ENCODE data around the gene LRIG3.

Gene LRIG3

DNA sequence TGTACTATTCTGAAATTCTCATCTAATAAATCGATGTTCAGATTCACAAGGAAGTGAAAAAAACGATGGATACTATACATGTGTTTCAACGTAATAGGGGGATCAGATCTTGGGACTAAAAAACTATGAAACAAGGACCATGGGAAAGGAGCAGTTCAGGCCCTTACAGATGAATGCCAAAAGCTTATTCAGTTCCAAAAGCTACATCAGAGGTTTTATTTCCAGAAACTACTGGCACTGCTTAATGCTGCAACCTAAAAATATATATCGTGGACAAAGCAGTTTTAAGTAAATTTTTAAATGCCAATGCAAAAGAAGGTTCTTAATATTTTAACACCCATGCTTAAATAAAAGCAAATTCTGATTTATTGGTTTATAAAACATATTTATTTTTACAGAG lies 38.5 kb downstream of the LRIG3 start:
- DNase-seq (ENCODE audit: low read depth): no peak
- no peak overlapping the region for H3K4me3 ChIP-seq (ENCODE audit: low read length)
- TF ChIP-seq CTCF (conservative IDR thresholded peaks at IDR 0.05; ENCODE audit: low read depth, low read length): no peak

DNA sequence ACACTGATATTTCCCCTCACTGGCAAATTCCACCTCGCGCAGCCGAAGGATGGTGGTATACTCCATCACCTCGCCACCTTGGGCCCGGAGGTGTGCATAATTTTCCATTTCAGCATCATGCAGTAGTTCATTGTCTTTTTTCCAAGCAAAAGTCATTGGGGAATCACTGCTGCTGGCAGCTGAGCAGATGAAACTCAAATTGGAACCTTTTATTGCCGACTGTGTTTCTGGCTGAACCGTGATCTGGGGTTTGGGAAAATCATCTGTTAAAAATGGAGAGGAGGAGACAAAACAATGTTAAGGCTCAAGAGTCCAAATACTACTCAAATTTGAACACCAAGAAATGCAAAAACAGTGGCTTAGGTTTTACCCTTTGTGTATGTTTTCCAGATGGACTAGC lies 39.7 kb downstream of the LRIG3 start:
- DNase-seq (ENCODE audit: low read depth): no peak
- H3K4me3 ChIP-seq (ENCODE audit: low read length): no peak overlapping the region
- no peak for TF ChIP-seq CTCF (conservative IDR thresholded peaks at IDR 0.05; ENCODE audit: low read depth, low read length)

- no peak for DNase-seq (ENCODE audit: low read depth)
- no peak overlapping the region for H3K4me3 ChIP-seq (ENCODE audit: low read length)
- no peak for TF ChIP-seq CTCF (conservative IDR thresholded peaks at IDR 0.05; ENCODE audit: low read depth, low read length)
These were observed 43.0 kb downstream of the LRIG3 start for GRCh38 chr12:58877243-58877743.

DNA sequence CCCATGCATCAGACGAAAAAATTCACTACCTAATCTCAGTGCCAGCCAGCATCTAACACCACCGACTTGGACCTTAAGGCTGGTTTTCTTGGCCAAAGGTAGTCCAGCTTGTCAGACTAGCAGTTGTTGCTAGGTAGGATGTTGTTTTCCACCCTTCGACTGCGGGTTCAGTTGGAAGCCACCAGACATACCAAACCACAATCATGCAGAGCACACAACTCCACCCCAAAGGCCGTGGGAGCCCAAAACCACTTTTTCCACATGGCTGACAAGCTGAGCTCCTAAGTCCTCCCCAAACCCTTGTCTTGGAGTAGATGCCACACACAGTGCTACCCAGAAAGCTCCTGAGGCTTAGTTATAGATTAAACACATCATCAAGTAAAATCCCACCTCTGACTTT lies 46.8 kb downstream of the LRIG3 start:
- no peak for TF ChIP-seq CTCF (conservative IDR thresholded peaks at IDR 0.05; ENCODE audit: low read depth, low read length)

GRCh38 chr12:58871556-58871955 lies 48.7 kb downstream of the LRIG3 start:
- no peak for DNase-seq (ENCODE audit: low read depth)
- TF ChIP-seq CTCF (conservative IDR thresholded peaks at IDR 0.05; ENCODE audit: low read depth, low read length): no peak
- H3K4me3 ChIP-seq (ENCODE audit: low read length): peak overlapping the region; percentile 33

More for the DNA sequence above, 46.8 kb downstream of the LRIG3 start:
- no peak for DNase-seq (ENCODE audit: low read depth)
- no peak overlapping the region for H3K4me3 ChIP-seq (ENCODE audit: low read length)

- DNase-seq (ENCODE audit: low read depth): no peak
- no peak overlapping the region for H3K4me3 ChIP-seq (ENCODE audit: low read length)
- TF ChIP-seq CTCF (conservative IDR thresholded peaks at IDR 0.05; ENCODE audit: low read depth, low read length): no peak
These were observed 49.7 kb downstream of the LRIG3 start for GRCh38 chr12:58870595-58870994.

DNA sequence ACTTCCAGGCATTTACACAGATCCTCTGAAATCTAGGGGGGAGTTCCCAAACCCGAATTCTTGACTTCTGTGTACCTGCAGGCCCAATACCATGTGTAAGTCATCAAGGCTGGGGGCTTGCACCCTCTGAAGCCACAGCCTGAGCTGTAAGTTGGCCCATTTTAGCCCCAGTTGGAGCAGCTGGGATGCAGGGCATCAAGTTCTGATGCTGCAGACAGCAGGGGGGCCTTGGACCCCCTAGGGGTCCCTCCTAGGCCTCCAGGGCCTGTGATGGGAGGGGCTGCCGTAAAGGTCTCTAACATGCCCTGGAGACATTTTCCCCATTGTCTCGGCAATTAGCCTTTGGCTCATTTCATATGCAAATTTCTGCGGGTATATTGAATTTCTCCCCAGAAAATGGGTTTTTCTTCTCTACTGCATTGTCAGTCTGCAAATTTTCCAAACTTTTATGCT lies 59.5 kb downstream of the LRIG3 start:
- DNase-seq (ENCODE audit: low read depth): no peak
- no peak for TF ChIP-seq CTCF (conservative IDR thresholded peaks at IDR 0.05; ENCODE audit: low read depth, low read length)
- H3K4me3 ChIP-seq (ENCODE audit: low read length): no peak overlapping the region

Data from retinal pigment epithelial cell (primary cell).